ENCODE measurements around the gene CHRND. TPM values are rescaled to one million over a fixed set of nuclear protein-coding genes. Genes with fewer than 3 reads are reported as not detected.
"Not testable (repeated sequence)": the region's sequence is repeated elsewhere in the genome, so short reads cannot be mapped to it uniquely, and the experiment has no call there.

The CHRND gene
- total and polyA plus RNA-seq, 2 donors (not counting 1 experiment from before 2014, with no cell fraction given) = not detected

GRCh38 chr2:232568161-232568560 is 42.2 kb downstream of the CHRND start:
- H3K27me3 Mint-ChIP-seq = no peaks in the 10 kb centered on the region
- ChIA-PET POLR2A (no interaction called here), CTCF (no interaction called here)
- H3K4me2 ChIP-seq (replicated peaks; ENCODE audit: low read depth, low read length, poor library complexity, severe bottlenecking) = no peak overlapping the region
- H3K9me3 ChIP-seq (ENCODE audit: control extremely low read depth in 1 of 3, control insufficient read depth in 2 of 3, insufficient read depth in 1 of 3, low read length in 2 of 3) = no peaks in the 10 kb centered on the region
- TF ChIP-seq CTCF (IDR thresholded peaks at IDR 0.05) = no peak
- TF ChIP-seq EZH2 (IDR thresholded peaks at IDR 0.05; ENCODE audit: borderline replicate concordance, insufficient read depth, low read depth, low read length, poor library complexity, severe bottlenecking) = no peak
- no peak overlapping the region for H3K4me3 ChIP-seq (ENCODE audit: control extremely low read depth in 1 of 5, extremely low read depth in 1 of 5, insufficient read depth in 1 of 5, low read depth in 2 of 5, low read length in 4 of 5)
- no peaks in the 10 kb centered on the region for H3K27me3 ChIP-seq (replicated peaks in 1 of 4; ENCODE audit: control extremely low read depth in 1 of 4, control insufficient read depth in 3 of 4, insufficient read depth in 4 of 4, low read length in 3 of 4)
- H3K9ac ChIP-seq (ENCODE audit: low read length) = no peak overlapping the region
- H2AFZ ChIP-seq (ENCODE audit: insufficient read depth, low read depth, low read length, poor library complexity, severe bottlenecking) = no peak overlapping the region
- WGBS (ENCODE audit: insufficient coverage) = 69% methylated on average over 3 of the region's 5 CpGs
- DNase-seq (no peak), ATAC-seq (ENCODE audit: low read depth) (no peak)
- H3K4me3 Mint-ChIP-seq = no peak overlapping the region
- H3K36me3 ChIP-seq (replicated peaks in 1 of 2; ENCODE audit: control extremely low read depth in 1 of 2, control insufficient read depth in 1 of 2, extremely low read depth in 1 of 2, insufficient read depth in 2 of 2, low read length in 1 of 2) = peaks cover 21 to 80% of the 10 kb centered on the region in 2 experiments
- H3K27ac ChIP-seq (ENCODE audit: low read length in 2 of 2) = no peak overlapping the region
- intact Hi-C loops (cut with micrococcal nuclease) = no loop called here
- peaks cover 0 to 3% of the 10 kb centered on the region in 2 donors for H3K4me1 ChIP-seq (ENCODE audit: control insufficient read depth in 2 of 2, insufficient read depth in 2 of 2, low read length in 2 of 2)
- no peaks in the 10 kb centered on the region for H3K79me2 ChIP-seq (ENCODE audit: control insufficient read depth, insufficient read depth, low read length)
- no peaks in the 10 kb centered on the region for H4K20me1 ChIP-seq (ENCODE audit: control insufficient read depth, insufficient read depth, low read length, poor library complexity, severe bottlenecking)
- H3K9me3 Mint-ChIP-seq (ENCODE audit: insufficient read depth) = no peaks in the 10 kb centered on the region
- peaks cover 3% of the 10 kb centered on the region for H3K4me1 Mint-ChIP-seq
- no peak overlapping the region for H3K27ac Mint-ChIP-seq

- Histone ChIP-seq H3K36me3 (replicated peaks in 1 of 2; ENCODE audit: control extremely low read depth in 1 of 2, control insufficient read depth in 1 of 2, extremely low read depth in 1 of 2, insufficient read depth in 2 of 2, low read length in 1 of 2) (peaks cover 14 to 83% of the 10 kb centered on the region in 2 experiments), H3K27me3 (replicated peaks in 1 of 4; ENCODE audit: control extremely low read depth in 1 of 4, control insufficient read depth in 3 of 4, insufficient read depth in 4 of 4, low read length in 3 of 4) (no peaks in the 10 kb centered on the region), H3K79me2 (ENCODE audit: control insufficient read depth, insufficient read depth, low read length) (no peaks in the 10 kb centered on the region), H3K4me1 (ENCODE audit: control insufficient read depth in 2 of 2, insufficient read depth in 2 of 2, low read length in 2 of 2) (no peaks in the 10 kb centered on the region), H3K9ac (ENCODE audit: low read length) (no peak overlapping the region), H3K4me2 (replicated peaks; ENCODE audit: low read depth, low read length, poor library complexity, severe bottlenecking) (no peak overlapping the region), H3K27ac (ENCODE audit: low read length in 2 of 2) (no peak overlapping the region), H3K4me3 (ENCODE audit: control extremely low read depth in 1 of 5, extremely low read depth in 1 of 5, insufficient read depth in 1 of 5, low read depth in 2 of 5, low read length in 4 of 5) (no peak overlapping the region), H4K20me1 (ENCODE audit: control insufficient read depth, insufficient read depth, low read length, poor library complexity, severe bottlenecking) (no peaks in the 10 kb centered on the region), H2AFZ (ENCODE audit: insufficient read depth, low read depth, low read length, poor library complexity, severe bottlenecking) (no peak overlapping the region), H3K9me3 (ENCODE audit: control extremely low read depth in 1 of 3, control insufficient read depth in 2 of 3, insufficient read depth in 1 of 3, low read length in 2 of 3) (no peaks in the 10 kb centered on the region)
- Mint-ChIP-seq H3K27me3 (no peaks in the 10 kb centered on the region), H3K4me3 (no peak overlapping the region), H3K27ac (no peak overlapping the region), H3K9me3 (ENCODE audit: insufficient read depth) (no peaks in the 10 kb centered on the region), H3K4me1 (no peaks in the 10 kb centered on the region)
- ATAC-seq (ENCODE audit: low read depth) (no peak), DNase-seq (no peak)
- ChIA-PET POLR2A (no interaction called here), CTCF (no interaction called here)
- TF ChIP-seq CTCF (IDR thresholded peaks at IDR 0.05) (no peak), EZH2 (IDR thresholded peaks at IDR 0.05; ENCODE audit: borderline replicate concordance, insufficient read depth, low read depth, low read length, poor library complexity, severe bottlenecking) (no peak)
- 100% methylated on average over 8 of the region's 9 CpGs for WGBS (ENCODE audit: insufficient coverage)
- intact Hi-C loops (cut with micrococcal nuclease) = no loop called here
Measured at GRCh38 chr2:232569541-232569940, 43.6 kb downstream of the CHRND start.

- H3K27ac Mint-ChIP-seq, POLR2A ChIA-PET: not testable (repeated sequence)
- CTCF ChIA-PET = interaction anchor here (0.7 kb wide), 1 partner anchor 16 kb away, joined by 3 read pairs; no protein-coding TSS in a partner anchor
Measured at GRCh38 chr2:232570481-232570880, 44.5 kb downstream of the CHRND start.

More at GRCh38 chr2:232570481-232570880, 44.5 kb downstream of the CHRND start:
- H3K9me3 ChIP-seq (ENCODE audit: control extremely low read depth in 1 of 3, control insufficient read depth in 2 of 3, insufficient read depth in 1 of 3, low read length in 2 of 3); ATAC-seq (ENCODE audit: low read depth); H3K4me3 Mint-ChIP-seq; H3K4me3 ChIP-seq (ENCODE audit: control extremely low read depth in 1 of 5, extremely low read depth in 1 of 5, insufficient read depth in 1 of 5, low read depth in 2 of 5, low read length in 4 of 5); H4K20me1 ChIP-seq (ENCODE audit: control insufficient read depth, insufficient read depth, low read length, poor library complexity, severe bottlenecking); H3K27ac ChIP-seq (ENCODE audit: low read length in 2 of 2); DNase-seq; H3K4me1 Mint-ChIP-seq; H3K9me3 Mint-ChIP-seq (ENCODE audit: insufficient read depth); H3K27me3 Mint-ChIP-seq; H3K79me2 ChIP-seq (ENCODE audit: control insufficient read depth, insufficient read depth, low read length); H2AFZ ChIP-seq (ENCODE audit: insufficient read depth, low read depth, low read length, poor library complexity, severe bottlenecking); intact Hi-C loops (cut with micrococcal nuclease); H3K4me1 ChIP-seq (ENCODE audit: control insufficient read depth in 2 of 2, insufficient read depth in 2 of 2, low read length in 2 of 2); H3K9ac ChIP-seq (ENCODE audit: low read length); H3K27me3 ChIP-seq (replicated peaks in 1 of 4; ENCODE audit: control extremely low read depth in 1 of 4, control insufficient read depth in 3 of 4, insufficient read depth in 4 of 4, low read length in 3 of 4); H3K4me2 ChIP-seq (replicated peaks; ENCODE audit: low read depth, low read length, poor library complexity, severe bottlenecking): not testable (repeated sequence)
- 92% methylated on average over 4 of the region's 6 CpGs for WGBS (ENCODE audit: insufficient coverage)
- peaks cover 14 to 85% of the 10 kb centered on the region in 2 experiments for H3K36me3 ChIP-seq (replicated peaks in 1 of 2; ENCODE audit: control extremely low read depth in 1 of 2, control insufficient read depth in 1 of 2, extremely low read depth in 1 of 2, insufficient read depth in 2 of 2, low read length in 1 of 2)
